AG08395 (cell line): ENCODE results near the gene TAX1BP3.

Experiments
- DNase-seq: peaks from one replicate; pipeline ENCODE4 v3.0.0; 2012; ENCODE audit warnings: mixed read lengths, low spot score

Gene TAX1BP3

GRCh38 chr17:3626831-3627768, 41.3 kb downstream of the TAX1BP3 start:
- DNase-seq = peak; percentile 33

- no peak for DNase-seq
Observed at GRCh38 chr17:3622977-3623594, 45.3 kb downstream of the TAX1BP3 start.

GRCh38 chr17:3621146-3621720, 47.1 kb downstream of the TAX1BP3 start:
- DNase-seq = no peak

- DNase-seq = no peak
Observed at GRCh38 chr17:3615160-3615870, 53.1 kb downstream of the TAX1BP3 start.

- DNase-seq = no peak
Observed at GRCh38 chr17:3613124-3613523, 55.3 kb downstream of the TAX1BP3 start.
